NCI-H82 treated with DMSO at 0.1 percent for 48 hours (cell line): ENCODE results near the gene KIAA0513.
"Not testable (repeated sequence)": the region's sequence is repeated elsewhere in the genome, so short reads cannot be mapped to it uniquely, and the experiment has no call there.

Experiments
- DNase-seq: peaks from one replicate; lab custom pipeline; 2025; ENCODE audit not compliant: unreplicated experiment; lab: John Stamatoyannopoulos, UW

Gene KIAA0513

DNA sequence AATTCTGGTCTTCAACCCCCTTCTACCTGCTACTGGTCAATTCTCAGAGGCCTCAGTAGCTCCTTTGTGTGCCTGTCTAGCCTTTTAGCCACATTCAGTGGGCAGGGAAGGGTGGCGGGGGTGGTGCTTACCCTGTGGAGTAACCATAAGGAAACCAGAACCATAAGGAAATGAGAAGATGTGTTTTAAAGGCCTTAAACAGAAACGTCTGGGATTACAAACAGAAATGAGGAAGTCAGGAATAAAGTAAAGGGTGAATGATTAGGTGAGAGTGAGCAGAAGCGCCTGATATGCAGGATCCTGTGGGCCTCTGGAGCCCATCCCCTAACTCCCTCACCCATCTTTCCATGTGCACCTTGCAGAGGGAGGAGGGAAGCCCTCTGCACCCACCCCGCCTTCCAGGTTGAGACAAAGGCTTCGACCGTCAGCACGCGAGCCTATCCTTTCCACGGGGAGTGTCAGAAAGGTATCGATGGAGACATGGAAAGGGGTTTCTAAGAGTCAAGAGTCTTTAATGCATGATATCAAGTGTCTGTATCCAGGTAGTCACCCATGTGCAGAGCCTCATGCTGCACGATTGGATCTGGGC is 20.4 kb downstream of the KIAA0513 start:
- DNase-seq = no peak

DNA sequence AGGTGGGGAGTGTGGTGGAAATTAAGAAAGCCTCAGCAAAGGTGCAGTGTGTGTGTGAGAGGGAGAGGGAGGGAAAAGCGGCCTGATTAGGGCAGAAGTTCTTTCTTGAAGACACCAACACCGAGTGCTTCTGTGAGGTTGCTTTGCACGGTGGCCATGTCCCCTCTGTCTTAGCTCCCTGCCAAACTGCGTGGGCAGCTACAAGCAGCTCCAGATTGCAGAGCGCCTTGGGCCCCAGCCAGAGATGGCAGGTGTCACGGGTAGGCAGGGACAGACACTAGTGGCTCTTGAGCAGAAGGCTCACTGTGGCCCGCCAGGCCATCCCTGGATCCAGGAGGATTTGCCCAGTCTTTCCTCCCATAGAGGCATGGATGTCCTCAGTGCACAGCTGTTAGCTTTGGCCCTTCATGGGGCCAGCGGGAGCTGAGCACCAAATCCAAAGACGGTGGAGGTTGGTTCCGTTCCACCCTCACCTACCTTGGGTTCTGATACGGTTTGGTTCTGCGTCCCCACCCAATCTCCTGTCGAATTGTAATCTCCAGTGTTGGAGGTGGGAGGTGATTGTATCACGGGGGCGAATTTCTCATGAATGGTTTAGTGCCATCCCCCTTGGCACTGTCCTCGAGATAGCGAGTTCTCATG is 21.4 kb downstream of the KIAA0513 start:
- DNase-seq = no peak

DNA sequence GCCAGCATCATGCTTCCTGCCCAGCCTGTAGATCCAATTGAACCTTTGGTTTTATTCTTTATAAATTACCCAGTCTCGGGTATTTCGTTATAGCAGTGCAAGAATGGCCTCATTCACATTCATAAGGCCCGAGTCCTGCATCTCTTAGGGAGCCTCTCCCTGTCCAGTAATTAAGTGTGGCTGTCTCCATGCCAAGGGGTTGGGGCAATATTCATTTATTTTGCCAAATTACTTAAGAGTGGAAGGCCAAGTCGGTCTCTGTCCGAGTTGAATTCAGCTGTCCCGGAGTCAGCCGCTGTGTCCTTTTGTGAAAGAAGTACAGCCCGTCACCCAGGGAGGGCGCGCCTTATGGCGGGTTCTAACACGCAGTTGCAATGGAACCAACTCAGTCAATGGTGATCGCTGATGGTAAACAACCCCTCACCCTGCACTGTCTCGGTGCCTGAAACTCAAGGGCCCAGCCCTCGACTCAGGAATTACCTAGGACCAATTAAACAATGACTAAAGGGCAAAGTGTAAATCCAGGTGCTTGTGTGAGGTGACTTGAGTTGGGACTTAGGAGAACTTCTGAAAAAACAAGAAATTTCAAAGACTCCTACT is 22.2 kb downstream of the KIAA0513 start:
- DNase-seq = no peak

DNA sequence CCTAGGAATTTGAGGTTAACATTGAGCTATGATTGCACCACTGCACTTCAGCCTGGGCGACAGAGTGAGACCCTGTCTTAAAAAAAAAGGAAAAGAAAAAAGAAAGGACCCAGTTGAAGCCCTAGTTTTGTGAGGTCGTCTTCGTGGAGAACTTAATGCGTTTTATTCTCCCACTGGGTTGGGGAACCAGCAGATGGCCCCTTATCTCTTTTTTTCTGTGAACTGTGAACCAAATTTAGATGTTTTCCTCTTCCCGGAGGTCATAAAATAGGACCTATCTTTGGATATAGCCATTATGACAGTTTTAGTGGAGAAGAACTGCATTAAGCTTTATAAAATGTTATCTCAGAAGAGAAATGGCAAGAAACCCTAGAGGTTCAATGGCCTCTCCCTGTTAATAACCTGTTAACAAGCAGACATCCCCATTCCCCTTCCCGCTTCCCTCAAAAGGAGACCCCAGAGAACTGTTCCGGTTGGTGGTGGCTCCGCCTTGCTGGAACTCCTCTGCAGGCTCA is 23.5 kb downstream of the KIAA0513 start:
- DNase-seq = no peak

DNA sequence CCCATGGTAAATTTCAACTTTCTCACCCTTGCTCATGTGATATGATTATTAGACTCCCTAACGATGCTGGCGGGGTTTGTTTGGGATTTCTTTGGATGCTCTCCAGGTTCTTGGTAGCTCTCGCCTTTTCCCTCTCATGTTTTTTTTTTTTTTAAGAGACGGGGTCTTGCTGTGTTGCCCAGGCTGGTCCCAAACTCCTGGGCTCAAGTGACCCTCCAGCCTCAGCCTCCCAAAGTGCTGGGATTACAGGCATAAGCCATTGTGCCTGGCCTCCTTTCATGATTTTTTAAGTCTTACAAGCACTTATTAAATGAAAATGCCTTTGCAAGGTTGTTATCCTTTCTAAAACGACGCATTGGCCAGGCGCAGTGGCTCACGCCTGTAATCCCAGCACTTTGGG is 24.1 kb downstream of the KIAA0513 start:
- DNase-seq = no peak

DNA sequence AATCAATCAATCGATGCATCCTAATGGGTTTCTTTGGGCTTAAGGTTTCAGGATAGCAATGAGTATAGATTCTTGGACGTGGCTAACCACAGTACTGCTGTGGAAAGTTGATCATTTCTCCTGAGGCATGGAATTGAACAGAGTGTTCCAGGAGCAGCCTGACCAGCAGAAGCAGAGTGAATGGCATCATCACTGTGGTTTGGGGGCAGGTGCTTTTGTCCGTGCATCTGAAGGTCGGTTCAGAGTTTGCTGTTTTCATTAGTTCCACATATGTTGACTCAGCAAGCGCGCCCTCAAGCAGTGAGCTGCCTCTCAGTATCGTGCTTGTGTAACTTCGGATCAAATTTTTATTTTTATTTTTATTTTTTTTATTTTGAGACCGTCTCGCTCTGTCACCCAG is 24.9 kb downstream of the KIAA0513 start:
- no peak for DNase-seq

DNA sequence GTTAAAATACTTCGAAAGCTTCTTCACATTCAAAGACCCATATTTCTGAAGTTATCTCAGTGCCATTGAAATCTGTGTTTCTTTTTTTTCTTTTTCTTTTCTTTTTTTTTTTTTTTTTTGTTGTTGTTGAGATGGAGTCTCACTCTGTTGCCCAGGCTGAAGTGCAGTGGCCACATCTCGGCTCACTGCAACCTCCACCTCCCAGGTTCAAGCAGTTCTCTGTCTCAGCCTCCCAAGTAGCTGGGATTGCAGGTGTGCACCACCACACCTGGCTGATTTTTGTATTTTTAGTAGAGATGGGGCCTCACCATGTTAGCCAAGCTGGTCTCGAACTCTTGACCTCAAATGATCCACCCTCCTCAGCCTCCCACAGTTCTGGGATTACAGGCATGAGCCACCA is 26.7 kb downstream of the KIAA0513 start:
- DNase-seq = not testable (repeated sequence)

DNA sequence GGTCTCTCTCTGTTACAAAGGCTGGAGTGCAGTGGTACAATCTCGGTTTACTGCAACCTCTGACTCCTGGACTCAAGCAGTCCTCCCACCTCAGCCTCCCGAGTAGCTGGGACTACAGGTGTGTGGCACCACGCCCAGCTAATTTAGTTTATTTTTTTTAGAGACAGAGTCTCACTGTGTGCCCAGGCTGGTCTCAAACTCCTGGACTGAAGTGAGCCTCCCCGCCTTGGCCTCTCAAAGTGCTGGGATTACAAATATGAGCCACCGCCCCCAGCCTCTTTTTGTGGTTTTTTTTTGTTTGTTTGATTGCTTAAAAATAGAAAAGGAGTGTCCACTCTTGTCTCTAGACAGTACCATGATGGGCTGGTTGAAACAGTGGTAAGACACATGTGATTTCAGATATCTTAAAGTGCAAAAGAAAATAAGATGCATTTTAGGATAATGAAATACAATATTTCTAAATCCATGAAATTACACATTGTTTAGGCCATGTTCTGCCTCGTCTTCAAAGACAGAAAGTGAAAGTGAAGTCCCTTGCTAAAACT is 27.4 kb downstream of the KIAA0513 start:
- DNase-seq = no peak

DNA sequence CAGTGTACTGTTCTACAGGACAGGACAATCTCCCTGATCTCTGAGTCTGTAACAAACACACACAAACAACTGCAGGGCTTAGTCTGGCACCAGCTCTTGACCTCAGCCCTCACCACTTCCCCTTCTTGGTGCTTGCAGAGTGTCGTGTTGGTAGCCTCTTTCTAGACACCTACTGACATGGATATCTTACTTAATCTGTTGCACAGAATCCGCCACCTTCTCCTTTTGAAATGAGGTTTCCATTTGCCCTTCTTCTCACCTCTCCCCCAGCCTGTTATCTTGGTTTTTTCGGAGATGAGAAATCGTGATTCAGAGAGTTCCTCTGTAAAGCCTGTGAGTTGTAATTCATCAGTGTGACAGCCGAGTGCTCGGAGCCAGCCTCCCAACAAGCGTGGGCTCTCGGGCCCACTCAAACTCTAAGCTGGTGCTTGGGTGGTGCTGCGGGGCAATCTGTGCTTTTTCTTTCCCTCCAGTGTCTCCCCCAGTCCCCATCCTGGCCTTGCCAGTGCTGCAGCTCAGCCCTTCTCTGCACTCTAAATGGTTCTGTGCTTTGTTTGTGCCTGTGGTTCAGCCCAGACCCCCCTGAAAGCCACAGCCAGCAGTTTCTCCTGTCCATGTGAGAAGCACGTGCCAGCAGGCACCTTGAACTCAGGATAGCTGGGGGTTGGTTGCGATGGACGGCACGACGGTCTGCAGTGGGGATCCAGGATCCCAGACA is 28.1 kb downstream of the KIAA0513 start:
- no peak for DNase-seq

DNA sequence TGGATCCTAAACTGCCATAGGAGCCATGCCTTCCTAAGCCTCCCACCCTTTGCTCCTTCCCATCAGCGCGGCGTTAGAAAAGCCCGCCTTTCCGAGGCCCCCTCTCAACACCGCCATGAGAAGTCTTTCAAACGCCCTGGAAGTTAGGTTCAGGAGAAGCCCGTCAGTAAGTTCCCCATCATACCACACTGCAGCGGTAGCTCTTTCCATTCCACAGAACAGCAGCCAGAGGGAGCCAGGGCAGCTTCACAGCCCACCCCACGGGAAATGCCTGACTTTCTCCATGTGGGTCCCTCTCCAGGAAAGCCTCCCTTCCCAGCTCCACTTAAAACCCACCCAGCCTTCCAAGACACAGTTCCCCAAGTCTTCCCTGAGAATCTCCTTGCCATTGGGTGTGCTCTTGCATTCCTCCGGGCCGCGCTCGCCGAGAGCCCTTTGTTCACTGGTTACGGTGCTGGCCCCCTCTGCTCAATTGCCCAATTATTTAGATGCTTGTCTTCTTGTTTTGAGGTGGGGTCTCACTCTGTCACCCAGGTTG is 28.7 kb downstream of the KIAA0513 start:
- DNase-seq = no peak

DNA sequence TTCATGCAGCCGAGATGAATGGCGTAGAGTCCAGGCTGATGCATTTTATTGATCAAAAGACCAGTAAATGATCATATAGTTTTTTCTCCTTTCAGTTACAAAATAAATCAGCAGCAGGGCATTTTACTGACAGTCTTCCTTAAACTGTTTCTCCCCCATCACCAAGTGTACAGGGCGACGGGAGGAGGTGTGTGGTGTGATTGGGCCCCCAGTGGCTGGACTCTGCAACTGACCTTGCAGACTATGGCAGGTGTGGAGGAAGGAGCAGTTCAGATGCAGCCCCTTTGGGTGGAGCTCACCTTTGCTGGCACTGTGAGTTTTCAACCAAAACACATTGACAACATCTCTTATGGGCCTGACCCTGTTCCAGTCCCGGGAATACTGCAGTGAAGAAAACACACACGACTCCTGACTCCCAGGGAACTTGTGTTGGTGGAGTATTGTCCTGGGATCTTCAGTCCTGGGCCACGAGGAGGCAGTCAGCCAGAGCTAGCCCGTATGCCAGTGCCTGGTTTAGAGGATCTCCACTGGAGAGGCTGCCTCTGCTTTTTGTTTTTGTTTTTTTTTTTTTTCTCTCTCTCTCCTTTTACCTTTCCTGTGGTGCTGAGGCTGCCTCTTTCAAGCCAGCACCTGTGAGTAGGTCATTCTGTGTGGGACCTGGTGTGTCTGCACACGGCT is 29.8 kb downstream of the KIAA0513 start:
- DNase-seq = no peak

DNA sequence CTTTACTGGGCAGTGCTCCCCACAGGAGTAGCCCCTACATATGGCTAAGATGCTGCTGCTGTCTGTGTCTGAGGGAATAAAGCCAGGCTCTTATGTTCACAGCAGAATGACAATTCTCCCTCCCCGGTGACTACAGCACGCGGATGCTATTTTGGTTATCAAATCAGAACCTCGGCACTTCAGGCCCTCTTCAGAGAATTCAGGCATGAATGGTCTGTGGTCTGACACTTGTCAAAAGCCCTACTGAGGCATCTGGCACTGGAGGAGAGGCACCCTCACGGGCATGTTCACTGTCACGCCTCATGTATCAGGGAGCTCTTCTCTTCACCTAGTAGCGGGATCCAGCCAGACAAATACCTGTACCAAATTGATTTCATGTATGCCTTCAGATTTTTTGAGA is 30.4 kb downstream of the KIAA0513 start:
- DNase-seq = no peak

DNA sequence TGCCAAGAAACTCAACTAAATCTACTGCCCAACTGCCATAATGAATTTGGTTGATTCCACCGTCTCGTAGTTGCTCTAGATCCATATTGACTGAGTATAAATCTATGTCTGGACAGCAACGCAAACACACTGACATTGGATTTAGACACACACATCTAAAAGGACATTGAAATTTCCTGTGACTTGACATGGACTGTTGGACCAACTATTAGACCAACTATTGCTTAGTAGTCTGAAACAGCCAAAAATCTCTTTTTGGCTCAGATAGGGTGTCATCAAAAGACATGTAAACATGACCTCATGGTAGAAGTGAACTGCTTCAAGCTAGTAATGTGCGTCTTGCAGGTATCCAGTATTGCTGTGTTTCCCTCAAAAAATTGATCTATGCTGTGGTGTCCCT is 31.3 kb downstream of the KIAA0513 start:
- DNase-seq = no peak

DNA sequence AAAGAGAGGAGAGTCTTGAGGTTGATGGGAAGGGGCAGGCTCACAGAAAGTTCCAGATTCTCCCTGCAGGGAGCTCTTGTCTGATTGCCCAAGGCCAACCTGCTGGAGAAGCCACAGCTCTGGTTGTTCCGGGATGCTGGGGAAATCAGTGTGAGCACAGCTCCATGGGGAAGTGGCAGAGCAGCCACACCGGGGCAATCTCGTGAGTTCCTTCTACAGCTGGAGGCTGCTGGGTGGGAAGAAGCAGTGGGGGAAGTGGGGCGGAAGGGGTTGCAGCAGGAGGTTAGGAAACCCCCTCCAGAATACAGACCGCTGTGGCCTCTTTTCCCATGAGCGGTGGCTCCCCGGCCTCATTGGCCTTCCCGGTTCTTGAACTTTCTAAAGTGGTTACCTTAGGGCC is 34.0 kb downstream of the KIAA0513 start:
- DNase-seq = no peak

DNA sequence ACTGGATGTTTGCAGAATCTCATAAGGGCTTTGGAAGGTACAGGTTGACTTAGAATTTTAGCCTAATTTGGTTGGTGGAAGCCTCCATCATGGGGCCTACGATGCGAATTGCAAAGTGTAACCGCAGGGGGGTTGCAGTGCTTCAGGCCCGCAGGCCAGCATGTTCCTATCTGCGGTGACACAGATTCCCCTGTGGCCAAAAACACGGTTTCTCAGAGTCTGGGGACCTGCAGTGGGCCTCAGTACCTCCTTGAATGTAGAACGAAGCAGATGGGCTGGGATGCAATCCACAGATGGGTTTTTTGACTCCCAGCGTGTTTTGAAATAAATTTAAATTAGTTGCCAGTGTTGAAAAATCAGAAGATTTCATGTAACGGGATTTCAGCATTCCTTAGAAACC is 34.7 kb downstream of the KIAA0513 start:
- DNase-seq = no peak

DNA sequence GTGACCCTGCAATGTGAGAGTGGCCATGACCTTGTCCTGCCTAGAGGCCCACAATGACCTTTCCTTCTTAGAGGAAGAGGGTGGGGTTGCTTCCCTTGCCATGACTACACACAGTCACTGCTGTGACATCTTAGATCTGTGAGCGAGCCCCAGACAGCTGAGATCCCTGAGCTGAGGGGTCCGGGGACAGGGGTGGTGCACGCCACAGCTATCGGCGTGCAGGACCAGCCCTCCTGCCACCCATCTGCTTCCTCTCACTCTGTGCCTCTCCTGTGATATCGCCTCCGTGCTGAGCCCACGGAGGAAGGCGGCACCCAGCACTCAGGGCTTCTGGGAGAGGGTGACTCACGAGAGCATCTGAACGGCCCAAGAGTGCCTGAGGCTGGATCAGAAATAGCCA is 35.2 kb downstream of the KIAA0513 start:
- no peak for DNase-seq

DNA sequence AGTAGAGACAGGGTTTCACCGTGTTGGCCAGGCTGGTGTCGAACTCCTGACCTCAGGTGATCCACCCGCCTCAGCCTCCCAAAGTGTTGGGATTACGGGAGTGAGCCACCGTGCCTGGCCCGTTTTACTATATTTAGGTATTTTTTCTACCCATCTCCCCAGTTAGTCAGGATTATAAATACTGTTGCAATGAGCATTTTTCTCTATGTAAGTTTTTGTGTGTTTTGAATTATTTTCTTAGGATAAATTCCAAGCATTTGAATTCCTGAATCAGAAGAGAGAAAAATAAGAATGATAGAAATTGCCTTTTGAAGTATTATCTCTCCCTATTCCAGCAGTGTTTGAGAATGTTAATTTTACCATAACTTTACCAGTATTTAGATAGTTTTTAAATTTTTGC is 36.6 kb downstream of the KIAA0513 start:
- no peak for DNase-seq

DNA sequence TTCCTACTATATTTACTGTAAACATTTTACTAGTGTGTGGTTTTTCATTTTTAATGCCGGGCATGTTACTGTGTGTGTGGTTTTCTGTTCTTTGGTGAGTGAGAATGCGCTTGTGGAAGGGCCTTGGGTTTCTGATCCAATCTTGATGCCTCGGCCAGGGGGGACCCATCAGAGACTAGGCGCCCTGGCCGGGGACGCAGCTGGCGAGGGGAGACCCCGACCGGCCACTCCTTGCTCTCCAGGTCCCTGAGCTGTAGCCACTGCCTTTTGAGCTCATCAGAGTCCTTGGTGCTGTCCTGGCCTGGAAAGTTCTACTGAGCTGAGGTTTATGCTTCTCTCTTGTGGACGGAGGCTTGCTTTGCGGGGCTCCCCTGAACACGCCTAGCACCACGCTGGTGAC is 37.5 kb downstream of the KIAA0513 start:
- DNase-seq = no peak

DNA sequence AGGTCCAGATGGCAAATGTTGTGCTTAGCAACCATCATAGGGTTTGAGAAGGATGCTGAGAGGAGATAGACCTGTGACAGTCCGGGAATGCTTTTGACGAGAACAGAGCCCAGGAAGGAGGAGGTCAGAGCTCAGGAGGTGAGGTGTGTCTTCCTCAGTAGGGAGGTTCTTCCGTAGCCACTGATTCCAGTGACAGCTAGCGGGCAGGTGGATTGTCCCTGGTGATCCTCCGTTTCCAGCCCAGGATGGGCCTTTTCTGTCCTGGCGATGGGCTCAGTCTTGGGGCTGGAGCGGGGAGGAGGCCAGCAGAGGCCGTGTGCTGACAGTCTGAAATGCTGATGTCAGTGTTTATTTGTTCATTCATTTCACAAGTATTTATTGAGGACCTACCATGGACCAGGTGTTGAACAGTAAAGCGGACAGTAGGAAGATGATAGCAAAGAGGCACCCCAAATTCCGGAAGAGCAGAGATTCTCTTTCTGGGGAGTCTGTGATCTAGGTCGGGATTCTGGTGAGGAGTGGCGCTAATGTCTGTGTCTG is 38.8 kb downstream of the KIAA0513 start:
- DNase-seq = no peak

DNA sequence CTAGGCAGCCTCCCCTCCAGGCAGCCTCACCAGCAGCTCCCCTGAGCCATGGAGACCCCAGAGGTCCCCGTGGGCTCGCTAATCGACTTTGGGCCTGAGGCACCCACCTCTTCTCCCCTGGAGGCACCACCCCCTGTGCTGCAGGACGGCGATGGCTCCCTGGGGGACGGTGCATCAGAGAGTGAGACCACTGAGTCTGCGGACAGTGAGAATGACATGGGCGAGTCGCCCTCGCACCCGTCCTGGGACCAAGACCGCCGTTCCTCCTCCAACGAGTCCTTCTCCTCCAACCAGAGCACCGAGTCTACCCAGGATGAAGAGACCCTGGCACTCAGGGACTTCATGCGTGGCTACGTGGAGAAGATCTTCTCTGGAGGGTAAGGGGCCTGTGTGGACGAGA is 39.4 kb downstream of the KIAA0513 start:
- no peak for DNase-seq

DNA sequence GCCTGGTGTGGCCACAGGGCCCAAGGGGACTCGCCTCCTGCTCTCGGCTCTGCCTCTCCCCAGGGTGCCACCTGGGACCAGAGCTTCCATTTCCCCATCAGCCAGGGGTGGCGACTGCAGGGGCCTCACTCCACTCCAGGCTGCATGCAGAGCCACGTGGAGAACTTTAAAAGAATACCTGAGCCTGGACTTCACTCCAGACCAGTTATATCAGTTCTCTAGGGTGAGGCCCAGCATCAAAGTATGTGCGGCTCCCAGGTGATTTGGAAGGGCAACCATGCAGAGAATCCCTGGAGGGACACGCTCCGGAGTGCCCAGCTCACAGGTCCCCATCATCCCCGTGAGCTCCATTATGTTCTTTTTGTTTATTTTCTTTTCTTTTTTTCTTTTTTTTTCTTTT is 39.8 kb downstream of the KIAA0513 start:
- DNase-seq = no peak
